ENCODE measurements around the gene RABGAP1.

RABGAP1 gene

GRCh38 chr9:123115146-123115913 is 174.5 kb downstream of the RABGAP1 start:
- Histone ChIP-seq H3K4me3 (replicated peaks; ENCODE audit: insufficient read depth, low read length) (no peak overlapping the region), H3K27ac (replicated peaks) (no peak overlapping the region), H3K27me3 (ENCODE audit: insufficient read depth, poor library complexity, severe bottlenecking) (no peaks in the 10 kb centered on the region)
- no peak for DNase-seq (ENCODE audit: low read depth in 1 of 2, low spot score in 1 of 2)
- TF ChIP-seq REST (IDR thresholded peaks at IDR 0.05; ENCODE audit: insufficient replicate concordance, low read depth): no peak
- TF ChIP-seq GABPA (IDR thresholded peaks at IDR 0.05; ENCODE audit: low read depth): no peak

GRCh38 chr9:123116036-123116435 is 175.2 kb downstream of the RABGAP1 start:
- Histone ChIP-seq H3K27ac (replicated peaks) (no peak overlapping the region), H3K27me3 (ENCODE audit: insufficient read depth, poor library complexity, severe bottlenecking) (no peaks in the 10 kb centered on the region), H3K4me3 (replicated peaks; ENCODE audit: insufficient read depth, low read length) (no peak overlapping the region)
- TF ChIP-seq REST (IDR thresholded peaks at IDR 0.05; ENCODE audit: insufficient replicate concordance, low read depth): no peak
- no peak for DNase-seq (ENCODE audit: low read depth in 1 of 2, low spot score in 1 of 2)

GRCh38 chr9:123119566-123119965 is 178.7 kb downstream of the RABGAP1 start:
- Histone ChIP-seq H3K27ac (replicated peaks) (no peak overlapping the region), H3K27me3 (ENCODE audit: insufficient read depth, poor library complexity, severe bottlenecking) (no peaks in the 10 kb centered on the region), H3K4me3 (replicated peaks; ENCODE audit: insufficient read depth, low read length) (no peak overlapping the region)
- no peak for DNase-seq (ENCODE audit: low read depth in 1 of 2, low spot score in 1 of 2)
- TF ChIP-seq POLR2AphosphoS5 (IDR thresholded peaks at IDR 0.05; ENCODE audit: low read depth): no peak
- no peak for TF ChIP-seq SPI1 (IDR thresholded peaks at IDR 0.05; ENCODE audit: borderline replicate concordance, low read depth)
- TF ChIP-seq, protein P1, sequence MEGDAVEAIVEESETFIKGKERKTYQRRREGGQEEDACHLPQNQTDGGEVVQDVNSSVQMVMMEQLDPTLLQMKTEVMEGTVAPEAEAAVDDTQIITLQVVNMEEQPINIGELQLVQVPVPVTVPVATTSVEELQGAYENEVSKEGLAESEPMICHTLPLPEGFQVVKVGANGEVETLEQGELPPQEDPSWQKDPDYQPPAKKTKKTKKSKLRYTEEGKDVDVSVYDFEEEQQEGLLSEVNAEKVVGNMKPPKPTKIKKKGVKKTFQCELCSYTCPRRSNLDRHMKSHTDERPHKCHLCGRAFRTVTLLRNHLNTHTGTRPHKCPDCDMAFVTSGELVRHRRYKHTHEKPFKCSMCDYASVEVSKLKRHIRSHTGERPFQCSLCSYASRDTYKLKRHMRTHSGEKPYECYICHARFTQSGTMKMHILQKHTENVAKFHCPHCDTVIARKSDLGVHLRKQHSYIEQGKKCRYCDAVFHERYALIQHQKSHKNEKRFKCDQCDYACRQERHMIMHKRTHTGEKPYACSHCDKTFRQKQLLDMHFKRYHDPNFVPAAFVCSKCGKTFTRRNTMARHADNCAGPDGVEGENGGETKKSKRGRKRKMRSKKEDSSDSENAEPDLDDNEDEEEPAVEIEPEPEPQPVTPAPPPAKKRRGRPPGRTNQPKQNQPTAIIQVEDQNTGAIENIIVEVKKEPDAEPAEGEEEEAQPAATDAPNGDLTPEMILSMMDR (IDR thresholded peaks at IDR 0.05; ENCODE audit: insufficient read depth, low read length): no peak
- no peak for TF ChIP-seq GABPA (IDR thresholded peaks at IDR 0.05; ENCODE audit: low read depth)

DNA sequence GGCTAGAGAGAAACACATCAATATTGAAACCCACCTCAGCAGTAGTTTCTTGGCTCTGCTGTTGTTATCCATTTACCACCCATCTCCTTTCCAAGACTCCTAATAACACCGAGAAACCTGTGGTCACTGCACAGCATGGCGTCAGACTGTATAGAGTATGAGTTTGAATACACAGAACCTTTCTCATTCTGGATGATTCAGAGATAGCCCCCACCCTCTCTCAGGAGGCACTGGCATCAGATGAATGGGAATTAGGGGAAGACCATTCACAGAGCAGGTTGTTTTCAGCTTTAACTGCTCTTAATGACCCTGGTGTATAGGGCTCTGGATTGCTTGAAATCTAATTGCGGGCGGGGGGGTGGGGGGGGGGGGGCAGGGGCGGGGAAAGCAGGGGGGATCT is 179.3 kb downstream of the RABGAP1 start:
- H3K4me3 ChIP-seq (replicated peaks; ENCODE audit: insufficient read depth, low read length): no peak overlapping the region
- no peak overlapping the region for H3K27ac ChIP-seq (replicated peaks)
- no peak for DNase-seq (ENCODE audit: low read depth in 1 of 2, low spot score in 1 of 2)
- TF ChIP-seq GABPA (IDR thresholded peaks at IDR 0.05; ENCODE audit: low read depth): no peak
- TF ChIP-seq POLR2AphosphoS5 (IDR thresholded peaks at IDR 0.05; ENCODE audit: low read depth): no peak
- no peak for TF ChIP-seq REST (IDR thresholded peaks at IDR 0.05; ENCODE audit: insufficient replicate concordance, low read depth)
- no peak for TF ChIP-seq SPI1 (IDR thresholded peaks at IDR 0.05; ENCODE audit: borderline replicate concordance, low read depth)
- TF ChIP-seq, protein P1 (IDR thresholded peaks at IDR 0.05; ENCODE audit: insufficient read depth, low read length): no peak
- H3K27me3 ChIP-seq (ENCODE audit: insufficient read depth, poor library complexity, severe bottlenecking): no peaks in the 10 kb centered on the region

Data from HL-60 (cell line).